Choroid plexus epithelial cell (primary cell): ENCODE data around the gene MTHFD1L.

ENCODE experiments used
- DNase-seq: peaks from one replicate; pipeline ENCODE4 v3.0.0-alpha.2; 2010; ENCODE audit warnings: low read depth
- H3K4me3 ChIP-seq: 2 replicates; pipeline ENCODE4 v1.5.1; 2011; ENCODE audit warnings: low read depth, mild to moderate bottlenecking, control low read depth, low read length, moderate library complexity
- TF ChIP-seq, protein P1 (sequence below): conservative IDR thresholded peaks from 2 replicates; pipeline ENCODE4 v1.5.1; 2011; ENCODE audit warnings: low read depth, mild to moderate bottlenecking, control low read depth, inconsistent platforms, low read length, moderate library complexity

MTHFD1L gene

DNA sequence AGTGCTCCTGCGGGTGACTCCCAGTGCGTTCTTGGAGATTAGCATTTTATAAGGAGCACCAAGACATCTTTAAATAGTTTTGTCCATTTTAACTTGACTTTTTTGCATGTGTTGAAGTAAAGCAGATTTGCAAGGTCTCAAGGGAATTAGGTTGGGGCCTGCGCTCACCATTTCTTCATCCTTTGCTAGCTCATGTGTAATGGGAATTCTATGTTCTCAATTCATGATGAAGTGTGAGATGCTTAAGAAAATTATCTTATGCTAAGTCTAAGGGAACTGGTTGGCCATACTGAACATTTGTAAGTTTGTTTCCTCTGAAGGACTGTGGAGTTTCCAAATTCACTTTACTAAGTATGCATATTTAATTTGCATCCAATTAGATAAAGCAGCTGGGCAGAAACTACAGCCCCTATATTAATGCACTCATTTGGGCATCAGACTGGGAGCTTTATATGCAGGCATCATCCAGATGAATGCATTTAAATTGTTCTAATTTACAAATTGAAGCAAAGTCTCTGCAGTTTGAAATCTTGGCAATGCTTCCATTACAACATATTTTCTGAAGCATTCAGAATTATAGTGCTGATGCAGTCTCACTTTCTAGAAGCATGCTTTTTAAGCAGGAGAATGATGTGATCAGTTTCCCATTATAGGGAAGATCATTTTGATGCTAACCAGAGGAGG lies 266.0 kb downstream of the MTHFD1L start:
- TF ChIP-seq, protein P1, sequence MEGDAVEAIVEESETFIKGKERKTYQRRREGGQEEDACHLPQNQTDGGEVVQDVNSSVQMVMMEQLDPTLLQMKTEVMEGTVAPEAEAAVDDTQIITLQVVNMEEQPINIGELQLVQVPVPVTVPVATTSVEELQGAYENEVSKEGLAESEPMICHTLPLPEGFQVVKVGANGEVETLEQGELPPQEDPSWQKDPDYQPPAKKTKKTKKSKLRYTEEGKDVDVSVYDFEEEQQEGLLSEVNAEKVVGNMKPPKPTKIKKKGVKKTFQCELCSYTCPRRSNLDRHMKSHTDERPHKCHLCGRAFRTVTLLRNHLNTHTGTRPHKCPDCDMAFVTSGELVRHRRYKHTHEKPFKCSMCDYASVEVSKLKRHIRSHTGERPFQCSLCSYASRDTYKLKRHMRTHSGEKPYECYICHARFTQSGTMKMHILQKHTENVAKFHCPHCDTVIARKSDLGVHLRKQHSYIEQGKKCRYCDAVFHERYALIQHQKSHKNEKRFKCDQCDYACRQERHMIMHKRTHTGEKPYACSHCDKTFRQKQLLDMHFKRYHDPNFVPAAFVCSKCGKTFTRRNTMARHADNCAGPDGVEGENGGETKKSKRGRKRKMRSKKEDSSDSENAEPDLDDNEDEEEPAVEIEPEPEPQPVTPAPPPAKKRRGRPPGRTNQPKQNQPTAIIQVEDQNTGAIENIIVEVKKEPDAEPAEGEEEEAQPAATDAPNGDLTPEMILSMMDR = no peak
- no peak for DNase-seq
- no peak overlapping the region for H3K4me3 ChIP-seq

DNA sequence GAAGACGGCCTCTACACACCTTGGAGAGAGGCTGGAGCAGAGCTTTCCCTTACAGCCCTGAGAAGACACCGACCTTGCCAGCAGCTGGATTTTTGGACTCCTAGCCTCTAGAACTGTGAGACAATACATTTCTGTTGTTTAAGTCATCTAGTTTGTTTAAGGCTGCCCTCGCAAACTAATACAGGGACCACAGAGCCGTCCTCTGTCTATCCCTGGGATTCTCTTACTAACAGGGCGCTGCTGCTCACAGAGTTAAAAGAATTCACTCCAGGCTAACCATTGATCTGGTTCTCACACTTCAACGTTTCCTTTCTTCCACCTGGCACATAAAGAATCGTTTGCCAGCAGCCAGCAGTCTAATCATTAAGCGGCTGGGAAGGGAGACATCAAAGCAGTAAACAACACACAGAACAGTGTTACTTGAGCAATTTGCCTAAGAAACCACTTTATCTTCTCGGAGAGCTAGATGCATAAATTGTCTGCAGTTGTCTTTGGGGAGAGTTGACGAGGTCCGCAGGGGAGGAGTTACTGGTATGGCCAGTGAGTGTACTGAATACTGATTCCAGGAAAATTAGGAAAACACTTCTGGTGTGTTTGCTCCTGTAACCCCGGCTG lies 270.7 kb downstream of the MTHFD1L start:
- no peak overlapping the region for H3K4me3 ChIP-seq
- DNase-seq = no peak
- TF ChIP-seq, protein P1 = no peak

DNA sequence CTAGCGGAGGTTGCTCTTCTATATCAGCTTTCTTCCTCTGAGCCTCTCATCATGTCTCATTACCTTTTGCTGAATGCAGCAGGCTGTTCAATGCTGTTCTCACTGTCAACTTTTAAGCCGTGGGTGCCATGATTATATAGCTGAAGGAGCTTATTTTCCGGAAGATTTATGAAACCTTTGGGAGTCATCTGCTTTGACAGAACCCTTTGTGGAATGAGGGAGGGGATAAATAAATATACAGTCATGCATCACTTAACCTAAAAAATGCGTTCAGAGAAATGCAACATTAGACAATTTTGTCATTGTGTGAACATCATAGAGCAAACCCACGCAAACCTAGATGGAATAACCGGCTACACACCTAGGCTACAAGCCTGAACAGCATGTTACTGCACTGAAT lies 272.0 kb downstream of the MTHFD1L start:
- no peak overlapping the region for H3K4me3 ChIP-seq
- no peak for DNase-seq
- TF ChIP-seq, protein P1 = no peak

DNA sequence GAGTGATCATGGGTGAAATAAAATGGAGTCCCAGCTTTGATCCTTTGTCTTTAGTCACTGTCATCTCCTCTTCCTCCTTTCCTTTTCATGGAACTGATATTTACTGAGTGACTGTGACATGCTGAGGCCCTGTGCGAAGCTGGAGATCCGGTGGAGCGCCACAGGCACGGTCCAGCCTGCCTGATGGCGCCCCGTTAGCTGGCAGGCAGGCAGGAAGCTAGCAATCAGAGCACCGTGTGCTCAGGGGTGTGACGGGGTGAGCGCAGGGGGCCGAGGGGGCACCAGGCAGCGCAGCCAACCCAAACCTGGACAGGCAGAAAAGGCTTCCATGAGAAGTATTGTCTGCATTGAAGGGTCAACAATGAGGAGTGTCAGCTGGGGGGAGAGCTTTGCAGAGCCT lies 274.0 kb downstream of the MTHFD1L start:
- DNase-seq = no peak
- TF ChIP-seq, protein P1 = no peak
- H3K4me3 ChIP-seq = no peak overlapping the region

DNA sequence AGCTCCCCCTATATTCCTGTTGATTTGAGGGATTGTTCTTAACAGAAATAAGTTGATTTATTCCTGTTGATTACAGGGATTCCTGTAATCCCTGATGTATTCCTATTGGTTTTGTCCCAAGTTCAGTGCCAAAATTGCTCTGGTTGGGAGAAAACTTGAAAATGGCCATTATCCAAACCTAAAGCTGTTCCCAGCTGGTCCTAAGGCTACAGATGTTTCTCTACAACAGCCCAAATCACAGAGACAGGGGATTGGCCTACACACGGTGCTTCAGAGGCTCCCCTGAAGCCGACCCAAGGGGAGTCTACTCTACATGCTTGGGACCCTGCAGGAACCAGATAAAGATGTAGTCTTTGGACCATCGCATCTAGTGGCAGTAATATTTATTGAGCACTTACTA lies 275.3 kb downstream of the MTHFD1L start:
- no peak for DNase-seq
- TF ChIP-seq, protein P1 = no peak
- no peak overlapping the region for H3K4me3 ChIP-seq

DNA sequence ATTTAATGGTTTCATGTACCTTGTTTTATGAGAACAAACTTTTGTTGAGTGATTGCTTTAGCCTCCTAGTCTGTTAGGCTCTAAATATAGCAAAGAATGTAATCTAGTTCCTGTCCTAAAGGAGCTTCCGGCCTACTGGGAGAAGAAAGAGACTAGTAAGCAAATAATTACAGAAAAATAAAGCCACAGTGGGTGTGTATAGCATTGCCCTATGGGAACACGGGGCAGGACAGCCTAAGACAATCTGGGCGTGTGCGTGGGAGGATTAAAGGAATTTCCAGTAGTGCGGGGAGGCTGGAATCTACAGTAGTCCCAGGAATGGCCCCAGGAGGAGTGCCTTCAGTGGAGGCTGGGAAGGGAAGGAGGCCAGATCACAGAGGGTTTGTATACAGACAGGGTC lies 276.2 kb downstream of the MTHFD1L start:
- TF ChIP-seq, protein P1 = no peak
- peak; percentile 81 for DNase-seq
- no peak overlapping the region for H3K4me3 ChIP-seq

DNA sequence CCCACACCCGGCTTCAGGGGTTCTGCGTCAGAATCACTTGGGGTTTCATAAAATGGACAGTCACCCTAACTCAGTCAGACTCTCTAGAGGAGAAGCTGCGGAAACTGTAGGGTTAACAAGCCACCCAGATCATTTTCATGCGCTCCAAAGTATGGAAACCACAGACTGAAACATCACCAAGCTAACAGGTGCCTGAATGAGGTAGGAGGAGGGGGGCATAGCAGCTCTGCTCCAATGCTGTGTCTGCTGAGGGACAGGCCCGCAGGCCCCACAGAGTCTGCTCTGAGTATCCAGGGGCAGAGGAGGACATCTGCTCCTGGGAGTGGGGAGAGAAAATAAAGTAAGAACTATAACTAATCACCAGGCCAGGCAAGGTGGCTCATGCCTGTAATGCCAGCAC lies 277.2 kb downstream of the MTHFD1L start:
- TF ChIP-seq, protein P1 = no peak
- no peak overlapping the region for H3K4me3 ChIP-seq
- no peak for DNase-seq
